CD4-positive, alpha-beta T cell (primary cell): Measurements from ENCODE around the gene RBMS3. TPM values are rescaled to one million over a fixed set of nuclear protein-coding genes. Genes with fewer than 3 reads are reported as not detected.

ENCODE experiments used
- ATAC-seq: fragments of 200-7000 bp; cut with Tn5 transposase; one replicate; pipeline ENCODE4 v1.10.0; 2022; ENCODE audit warnings: mild to moderate bottlenecking; ENCODE audit not compliant: poor library complexity
- CTCF ChIA-PET: fragments of 350-600 bp; sonication (Branson Sonifier 250); formaldehyde crosslinking; loops from one replicate; lab custom pipeline; 2021; ENCODE audit warnings: antibody characterized with exemption, inconsistent platforms; lab: Charles Lee
- POLR2A ChIA-PET: fragments of 350-600 bp; sonication (Branson Sonifier 250); formaldehyde crosslinking; loops from one replicate; lab custom pipeline; 2021; ENCODE audit warnings: antibody characterized with exemption, inconsistent platforms; lab: Charles Lee
- DNase-seq, 14 experiments: peaks; one replicate each; pipeline ENCODE4 v3.0.0-alpha.2; 2013 to 2020; ENCODE audit warnings: mixed read lengths in 2 of 14
- H3K27ac ChIP-seq, 2 donors: one replicate each; pipeline versions ENCODE4 v1.5.1 to v1.7.0; 2013; ENCODE audit warnings: low read length in 2 of 2, low read depth in 1 of 2, mild to moderate bottlenecking in 1 of 2
- H3K27me3 ChIP-seq, 2 experiments: 1 replicate in 1 of 2; 2 replicates in 1 of 2; pipeline versions ENCODE4 v1.6.1 to v1.7.0; 2013; ENCODE audit warnings: low read length in 2 of 2, control low read depth in 1 of 2, mild to moderate bottlenecking in 1 of 2, moderate library complexity in 1 of 2; ENCODE audit not compliant: insufficient read depth in 2 of 2, control insufficient read depth in 1 of 2
- H3K36me3 ChIP-seq: one replicate; pipeline ENCODE4 v1.6.1; 2013; ENCODE audit warnings: low read length, control low read depth; ENCODE audit not compliant: insufficient read depth
- H3K4me1 ChIP-seq: one replicate; pipeline ENCODE4 v1.6.1; 2013; ENCODE audit warnings: low read length, control low read depth; ENCODE audit not compliant: insufficient read depth
- H3K4me3 ChIP-seq: one replicate; pipeline ENCODE4 v1.5.1; 2013; ENCODE audit warnings: mild to moderate bottlenecking, low read length, moderate library complexity
- H3K9me3 ChIP-seq, 2 experiments: 1 replicate in 1 of 2; 2 replicates in 1 of 2; pipeline versions ENCODE4 v1.6.1 to v1.7.0; 2013; ENCODE audit warnings: low read length in 2 of 2, mild to moderate bottlenecking in 2 of 2, control low read depth in 1 of 2, moderate library complexity in 1 of 2; ENCODE audit not compliant: control insufficient read depth in 1 of 2, insufficient read depth in 1 of 2
- H3K27ac Mint-ChIP-seq: one replicate; pipeline ENCODE4 v1.8.0; 2020; ENCODE audit warnings: mixed read lengths
- H3K27me3 Mint-ChIP-seq: one replicate; pipeline ENCODE4 v1.8.0; 2021; ENCODE audit warnings: mixed read lengths
- H3K36me3 Mint-ChIP-seq: one replicate; pipeline ENCODE4 v1.8.0; 2021; ENCODE audit warnings: low read depth, mixed read lengths
- H3K4me1 Mint-ChIP-seq: one replicate; pipeline ENCODE4 v1.8.0; 2021; ENCODE audit warnings: low read depth, mixed read lengths
- H3K4me3 Mint-ChIP-seq: one replicate; pipeline ENCODE4 v1.8.0; 2020; ENCODE audit warnings: mild to moderate bottlenecking, mixed read lengths
- H3K9me3 Mint-ChIP-seq: one replicate; pipeline ENCODE4 v1.8.0; 2020; ENCODE audit warnings: mixed read lengths
- CTCF ChIP-seq: fragments of 200-600 bp; IDR thresholded peaks from one replicate; pipeline ENCODE4 v1.8.0; 2022; ENCODE audit warnings: antibody characterized with exemption, mild to moderate bottlenecking
- intact Hi-C, 2 experiments: fragments of 100-400 bp; cut with DNase I in 1 of 2; cut with micrococcal nuclease in 1 of 2; formaldehyde crosslinking; loops; one replicate each; pipeline versions ENCODE4 v1.15.1 to v1.9.0; 2023 to 2025; cut with DNase I, micrococcal nuclease
- total RNA-seq, 174 experiments: library from RNA in 2 of 174; stranded (reverse) in 2 of 174; gene quantifications; one replicate each; pipeline ENCODE4 v1.2.3 and lab custom pipeline; 2021 to 2026

Gene RBMS3
- total RNA-seq, 2 experiments from 2014 or later: 1.6 to 1.7 TPM

GRCh38 chr3:29279806-29280205 is 1.1 kb upstream of the RBMS3 start:
- Mint-ChIP-seq H3K27ac (no peak overlapping the region), H3K36me3 (no peaks in the 10 kb centered on the region), H3K4me1 (peaks cover 28% of the 10 kb centered on the region), H3K9me3 (no peaks in the 10 kb centered on the region), H3K27me3 (peaks cover 10% of the 10 kb centered on the region), H3K4me3 (peak overlapping the region; percentile 43)
- ChIA-PET POLR2A (no interaction called here), CTCF (no interaction called here)
- Histone ChIP-seq H3K27ac (no peak overlapping the region), H3K36me3 (no peaks in the 10 kb centered on the region), H3K4me1 (peaks cover 10% of the 10 kb centered on the region), H3K4me3 (no peak overlapping the region), H3K27me3 (no peaks in the 10 kb centered on the region), H3K9me3 (no peaks in the 10 kb centered on the region)
- no peak for TF ChIP-seq CTCF
- no peak for ATAC-seq
- intact Hi-C loops: no loop called here
- no peak for DNase-seq

- ChIA-PET POLR2A (interaction anchor here (1.2 kb wide), 1 partner anchor 17 kb away, joined by 3 read pairs; no protein-coding TSS in a partner anchor), CTCF (no interaction called here)
- Mint-ChIP-seq H3K27ac (peak overlapping the region; percentile 48), H3K4me1 (peaks cover 28% of the 10 kb centered on the region), H3K36me3 (no peaks in the 10 kb centered on the region), H3K27me3 (peaks cover 10% of the 10 kb centered on the region), H3K9me3 (no peaks in the 10 kb centered on the region), H3K4me3 (peak overlapping the region; percentile 75)
- intact Hi-C loops: no loop called here
- Histone ChIP-seq H3K36me3 (no peaks in the 10 kb centered on the region), H3K9me3 (no peaks in the 10 kb centered on the region), H3K27ac (no peak overlapping the region), H3K4me1 (peaks cover 10% of the 10 kb centered on the region), H3K27me3 (peaks cover 0 to 3% of the 10 kb centered on the region in 2 experiments), H3K4me3 (peak overlapping the region; percentile 48)
- peak in 2 of 14 experiments; percentile 8 to 13 for DNase-seq
- no peak for ATAC-seq
- no peak for TF ChIP-seq CTCF
Measured at GRCh38 chr3:29281094-29281343, 148 bp downstream of the RBMS3 start.

- no peak overlapping the region for H3K27ac ChIP-seq
Measured at GRCh38 chr3:29281344-29282241, 722 bp downstream of the RBMS3 start.

More at GRCh38 chr3:29281344-29282241, 722 bp downstream of the RBMS3 start:
- peak overlapping the region; percentile 75 for H3K4me3 Mint-ChIP-seq
- Histone ChIP-seq H3K9me3 (no peaks in the 10 kb centered on the region), H3K27me3 (peaks cover 0 to 3% of the 10 kb centered on the region in 2 experiments), H3K4me1 (peaks cover 10% of the 10 kb centered on the region), H3K36me3 (no peaks in the 10 kb centered on the region), H3K4me3 (peak overlapping the region; percentile 48)
- H3K4me1 Mint-ChIP-seq: peaks cover 28% of the 10 kb centered on the region
- peak overlapping the region; percentile 59 for H3K27ac Mint-ChIP-seq
- H3K27me3 Mint-ChIP-seq: peaks cover 10% of the 10 kb centered on the region
- DNase-seq (peak in 3 of 14 experiments; percentile 8 to 24 (median 14)), ATAC-seq (no peak)
- H3K36me3 Mint-ChIP-seq: no peaks in the 10 kb centered on the region
- ChIA-PET CTCF (no interaction called here), POLR2A (interaction anchor here (1.2 kb wide), 1 partner anchor 16 kb away, joined by 3 read pairs; no protein-coding TSS in a partner anchor)
- no peak for TF ChIP-seq CTCF
- no peaks in the 10 kb centered on the region for H3K9me3 Mint-ChIP-seq
- intact Hi-C loops: no loop called here
